ENCODE measurements around the gene COL5A1.
"Not testable (repeated sequence)": the region's sequence is repeated elsewhere in the genome, so short reads cannot be mapped to it uniquely, and the experiment has no call there.

Gene COL5A1

DNA sequence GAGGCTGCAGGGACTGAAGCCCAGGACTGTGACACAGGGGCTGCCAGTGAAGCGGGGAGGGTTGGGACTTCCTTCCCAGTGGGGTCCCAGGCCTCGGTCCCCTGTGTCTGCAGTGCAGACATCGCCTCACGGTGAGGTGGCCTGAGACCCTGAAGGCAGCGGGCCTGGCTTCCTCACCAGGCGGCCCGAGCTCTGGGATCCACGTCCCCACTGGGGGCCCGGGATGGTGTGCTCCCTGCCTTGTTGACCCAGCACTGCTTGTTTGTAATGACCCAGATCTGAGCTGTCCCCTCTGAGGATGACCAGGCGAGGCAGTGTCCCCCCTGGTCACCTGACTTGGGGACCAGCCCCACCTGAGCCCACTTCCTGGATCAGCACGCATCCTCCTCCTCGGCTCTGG lies 53.1 kb downstream of the COL5A1 start:
- DNase-seq = no peak

DNA sequence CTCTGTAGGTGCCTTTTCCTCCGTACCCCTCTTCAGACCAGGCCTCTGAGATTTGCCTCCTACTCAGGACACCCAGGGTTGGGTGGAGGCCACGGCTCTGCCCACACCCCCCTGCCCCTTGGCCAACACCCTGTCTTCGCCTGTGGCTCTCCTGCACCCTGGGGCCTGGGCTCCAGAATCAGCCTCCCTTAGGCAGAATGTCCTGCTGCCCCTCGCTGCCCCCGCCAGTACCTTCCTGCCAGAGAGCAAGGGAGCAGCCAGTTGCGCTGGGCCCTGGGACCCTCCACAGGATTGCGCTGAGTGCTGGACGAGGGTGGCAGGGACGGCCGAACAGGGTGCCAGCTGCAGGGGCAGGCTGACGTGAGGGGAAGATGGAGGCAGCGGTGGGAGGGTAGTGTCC lies 53.5 kb downstream of the COL5A1 start:
- DNase-seq = no peak

DNA sequence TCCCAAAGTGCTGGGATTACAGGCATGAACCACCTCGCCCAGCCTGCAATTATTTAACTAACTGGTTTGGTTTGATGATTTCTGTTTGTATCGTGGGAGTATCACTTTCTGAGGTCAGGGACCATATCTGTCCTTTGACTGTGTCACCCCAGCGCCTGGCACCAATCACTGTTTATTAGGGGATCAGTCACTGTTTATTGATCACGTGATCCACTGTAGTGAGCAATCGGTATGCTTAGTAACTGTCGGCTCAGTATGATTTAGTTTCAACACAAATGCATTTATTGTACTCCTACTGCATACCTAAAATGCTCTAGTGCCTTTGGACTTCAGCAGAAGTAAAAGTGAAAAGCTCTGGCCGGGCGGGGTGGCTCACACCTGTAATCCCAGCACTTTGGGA lies 54.8 kb downstream of the COL5A1 start:
- DNase-seq = no peak

DNA sequence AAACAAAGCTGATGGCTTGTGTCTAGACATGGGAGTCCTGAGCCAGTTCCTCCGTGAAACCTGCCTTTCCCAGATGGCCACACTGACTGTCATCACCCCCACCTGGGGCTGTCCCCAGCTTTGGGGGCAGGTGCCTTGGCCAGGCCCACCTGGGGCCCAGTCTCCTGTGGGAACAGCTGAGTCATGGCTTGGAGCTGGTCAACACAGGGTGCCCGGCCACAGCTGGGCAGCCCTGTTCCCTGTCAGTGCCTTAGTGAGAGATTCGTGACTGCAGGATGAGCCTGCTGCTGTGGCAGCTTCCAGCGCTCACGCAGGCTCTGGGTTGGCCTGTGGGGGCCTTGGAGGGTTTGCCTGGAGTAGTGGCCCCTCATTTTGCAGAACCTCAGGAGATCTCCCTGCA lies 56.5 kb downstream of the COL5A1 start:
- no peak for DNase-seq

DNA sequence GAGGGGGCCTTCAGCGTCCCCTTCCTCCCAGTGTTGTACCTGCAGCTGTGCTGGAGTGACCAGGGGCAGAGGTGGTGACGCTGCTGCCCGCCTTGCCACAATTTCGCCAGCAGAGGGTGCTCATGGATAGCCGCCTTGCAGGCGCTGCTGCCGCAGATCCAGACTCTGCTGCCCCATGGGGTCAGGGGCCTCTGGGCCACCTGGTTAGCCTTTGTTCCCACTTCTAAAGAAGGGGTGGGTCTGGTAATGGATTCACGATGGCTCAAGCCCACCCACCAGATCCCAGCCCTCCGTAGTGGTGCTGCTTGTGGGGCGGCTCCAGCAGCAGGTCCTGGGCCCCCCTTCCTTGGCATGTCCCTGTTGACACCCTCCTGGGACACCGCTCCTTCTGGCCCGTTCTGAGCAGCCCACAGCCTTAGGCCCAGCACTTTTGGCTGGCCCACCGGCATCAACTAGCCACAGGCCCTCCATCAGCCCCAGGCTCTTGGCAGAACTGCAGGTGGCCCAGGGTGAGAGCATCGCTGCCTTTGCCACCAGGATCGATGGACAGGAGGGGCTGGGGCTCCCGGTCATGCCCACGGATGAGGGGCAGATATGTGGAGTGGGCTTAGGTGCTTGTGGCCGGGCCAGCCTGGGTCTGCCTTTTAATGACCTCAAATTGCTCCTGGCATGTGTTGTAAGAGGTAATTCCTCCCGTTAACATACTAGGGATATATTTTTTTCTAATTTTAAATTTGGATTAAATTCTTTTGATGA lies 57.2 kb downstream of the COL5A1 start:
- DNase-seq = peak; percentile 36

DNA sequence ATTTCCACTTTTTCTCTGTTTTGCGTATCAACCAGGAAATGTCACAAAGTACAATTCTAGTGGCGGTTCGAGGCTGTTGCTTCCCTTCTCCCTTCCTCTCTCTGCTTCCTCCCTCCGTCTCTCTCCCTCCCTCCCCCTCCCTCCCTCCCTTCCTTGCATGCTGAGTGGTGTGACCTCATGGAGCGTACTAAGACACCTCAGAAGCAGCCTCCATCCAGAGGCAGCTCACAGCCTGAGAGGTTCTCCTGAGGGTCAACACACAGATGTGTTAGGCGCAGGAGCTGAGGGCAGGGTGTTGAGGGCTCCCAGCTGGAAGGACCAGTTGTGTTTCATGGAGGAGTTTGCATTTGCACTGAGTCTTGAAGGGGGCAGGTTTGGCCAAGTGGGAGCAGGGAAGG lies 57.7 kb downstream of the COL5A1 start:
- DNase-seq = no peak

DNA sequence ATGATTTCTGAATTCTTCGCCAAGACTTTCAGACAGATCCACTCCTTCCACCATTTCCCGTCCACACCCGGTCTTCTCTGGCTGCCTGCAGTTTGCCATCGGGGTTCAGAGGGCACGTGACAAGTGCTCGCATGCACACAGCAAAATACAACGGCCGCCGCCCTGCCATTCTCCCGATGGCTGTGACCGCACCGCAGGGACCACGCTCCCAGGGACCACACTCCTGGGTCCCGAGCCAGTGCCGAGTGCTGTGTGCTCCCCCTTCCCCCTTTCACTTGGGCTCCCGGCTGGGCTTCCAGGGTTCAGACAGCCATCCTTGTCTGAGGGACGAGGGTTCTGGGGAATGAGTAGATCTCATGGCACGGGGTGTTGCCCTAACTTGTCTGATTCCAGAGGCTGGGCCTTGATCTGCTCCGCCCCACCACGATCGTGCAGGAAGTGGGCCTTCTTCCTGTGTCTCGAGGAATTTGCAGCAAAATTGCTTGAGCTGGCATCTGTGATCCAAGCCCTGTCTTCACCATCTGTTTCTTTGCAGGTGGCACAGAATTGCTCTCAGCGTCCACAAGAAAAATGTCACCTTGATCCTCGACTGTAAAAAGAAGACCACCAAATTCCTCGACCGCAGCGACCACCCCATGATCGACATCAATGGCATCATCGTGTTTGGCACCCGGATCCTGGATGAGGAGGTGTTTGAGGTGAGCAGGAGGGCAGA lies 59.2 kb downstream of the COL5A1 start:
- DNase-seq = no peak

DNA sequence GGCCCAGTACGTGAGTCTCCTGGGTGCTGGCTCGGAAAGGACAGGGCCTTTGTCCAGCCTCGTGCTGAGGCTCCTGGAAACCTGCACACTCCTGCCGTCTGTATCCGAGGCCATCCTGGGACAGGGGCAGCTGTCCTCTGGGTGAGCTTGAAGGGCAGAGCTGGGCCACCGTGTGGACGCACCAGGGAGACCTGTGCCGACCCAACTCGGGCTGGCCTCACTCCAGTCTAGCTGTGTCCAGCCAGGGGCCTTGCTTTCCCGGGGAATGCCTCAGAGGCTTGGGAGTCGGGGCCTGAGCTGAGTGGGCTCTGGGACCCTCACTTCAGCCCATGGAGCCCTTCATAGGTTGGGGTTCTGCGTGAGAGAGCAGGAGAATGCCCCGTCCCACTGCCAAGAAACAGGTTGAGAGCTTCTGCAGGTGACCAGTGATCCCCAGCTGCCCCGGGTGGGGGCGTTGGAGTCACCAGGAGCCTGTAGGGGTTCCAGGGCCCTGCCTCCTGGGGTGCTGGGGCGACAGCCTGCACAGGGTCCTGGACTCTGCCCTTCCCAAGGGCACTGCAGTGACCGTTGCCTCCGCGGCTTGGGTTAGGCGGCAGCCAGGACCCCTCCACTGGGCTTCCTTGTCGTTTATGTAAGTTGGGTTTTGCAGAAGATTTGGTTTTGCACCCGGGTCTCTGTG lies 60.1 kb downstream of the COL5A1 start:
- DNase-seq = no peak

DNA sequence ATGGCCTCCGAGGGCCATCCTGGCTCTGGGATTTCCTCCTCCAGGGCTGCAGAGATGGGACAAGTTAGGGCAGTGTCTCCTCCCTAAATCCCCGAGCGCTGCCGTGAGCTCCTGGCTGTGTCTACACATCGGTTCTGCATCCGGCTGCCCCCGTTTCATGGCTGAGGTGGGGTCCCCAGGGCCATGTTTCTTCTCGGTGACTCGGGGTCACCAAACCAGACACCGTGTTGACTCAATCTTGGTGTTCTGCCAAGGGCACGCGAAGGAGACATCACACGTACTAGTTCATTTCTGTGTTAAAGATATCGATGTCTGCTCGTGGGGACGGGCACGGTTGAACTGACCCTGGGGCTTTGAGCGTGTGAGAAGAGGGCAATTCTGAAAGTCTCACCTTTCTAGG lies 60.7 kb downstream of the COL5A1 start:
- DNase-seq = no peak

DNA sequence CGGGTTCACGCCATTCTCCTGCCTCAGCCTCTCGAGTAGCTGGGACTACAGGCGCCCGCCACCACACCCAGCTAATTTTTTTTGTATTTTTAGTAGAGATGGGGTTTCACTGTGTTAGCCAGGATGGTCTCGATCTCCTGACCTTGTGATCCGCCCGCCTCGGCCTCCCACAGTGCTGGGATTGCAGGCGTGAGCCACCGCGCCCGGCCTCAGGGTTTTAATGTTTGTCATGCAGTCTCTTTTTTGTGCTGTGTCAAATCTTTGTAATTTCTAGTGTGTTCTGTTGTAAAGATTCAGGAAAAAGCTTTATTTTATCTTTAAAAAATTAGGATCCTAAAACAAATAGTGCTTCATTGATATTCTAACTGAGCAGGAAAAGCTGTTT lies 62.1 kb downstream of the COL5A1 start:
- DNase-seq = not testable (repeated sequence)

DNA sequence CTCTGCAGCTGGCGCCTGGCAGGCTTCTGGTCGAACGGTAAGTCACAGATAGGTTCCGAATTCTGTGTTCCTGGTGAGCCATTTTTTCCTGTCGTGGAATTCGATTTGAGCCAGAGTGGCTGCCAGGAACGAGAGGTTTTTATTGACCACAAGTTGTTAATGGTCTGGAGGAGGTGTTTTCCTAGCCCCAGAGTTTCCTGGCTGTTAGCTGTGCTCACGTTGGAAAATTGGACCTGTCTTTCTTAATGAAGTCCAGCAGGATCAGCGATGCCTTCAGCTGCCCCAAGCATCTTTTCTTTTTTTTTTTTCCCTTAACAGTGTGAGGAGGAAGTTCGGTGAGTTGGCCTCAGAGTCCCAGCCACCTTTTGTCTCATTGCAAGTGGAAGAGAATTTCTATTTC lies 62.9 kb downstream of the COL5A1 start:
- no peak for DNase-seq

DNA sequence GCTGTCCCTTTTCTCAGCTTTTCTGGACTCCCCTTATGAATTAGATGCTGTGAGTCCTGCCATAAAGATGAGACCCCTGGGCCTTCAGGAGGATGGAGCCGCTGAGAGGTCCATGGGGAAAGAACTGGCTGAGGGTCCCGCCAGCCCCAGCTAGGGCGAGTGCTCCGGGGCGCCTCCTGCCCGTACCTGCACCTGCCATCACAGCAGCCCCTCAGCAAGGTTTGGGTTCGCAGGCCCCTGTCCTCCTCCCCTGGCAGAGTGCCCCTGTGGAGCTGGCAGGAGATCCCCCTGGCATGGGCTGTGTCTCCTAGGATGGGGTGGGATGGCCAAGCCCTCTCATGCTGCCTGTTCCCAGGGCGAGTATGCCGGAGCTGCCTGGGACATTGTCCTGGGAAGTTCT lies 64.2 kb downstream of the COL5A1 start:
- no peak for DNase-seq

DNA sequence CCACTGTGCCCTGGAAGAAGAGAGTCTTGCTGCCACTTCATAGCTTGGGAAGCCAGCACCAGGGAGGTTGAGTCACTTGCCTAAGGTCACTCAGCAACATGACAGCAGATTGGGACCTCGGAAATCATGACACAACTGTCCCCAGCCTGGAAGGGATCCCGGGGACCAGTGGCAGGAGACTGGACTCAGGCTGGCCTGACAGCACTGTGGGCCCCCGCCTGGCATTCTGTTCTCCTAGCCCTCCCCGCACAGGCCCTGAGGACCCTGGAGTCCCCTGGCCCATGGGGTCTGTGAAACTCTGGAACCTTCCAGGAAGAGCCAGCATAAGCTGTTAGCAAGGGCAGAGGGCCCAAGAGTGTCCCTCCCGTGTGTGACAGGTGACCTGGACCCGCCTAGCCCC lies 64.9 kb downstream of the COL5A1 start:
- DNase-seq = no peak

DNA sequence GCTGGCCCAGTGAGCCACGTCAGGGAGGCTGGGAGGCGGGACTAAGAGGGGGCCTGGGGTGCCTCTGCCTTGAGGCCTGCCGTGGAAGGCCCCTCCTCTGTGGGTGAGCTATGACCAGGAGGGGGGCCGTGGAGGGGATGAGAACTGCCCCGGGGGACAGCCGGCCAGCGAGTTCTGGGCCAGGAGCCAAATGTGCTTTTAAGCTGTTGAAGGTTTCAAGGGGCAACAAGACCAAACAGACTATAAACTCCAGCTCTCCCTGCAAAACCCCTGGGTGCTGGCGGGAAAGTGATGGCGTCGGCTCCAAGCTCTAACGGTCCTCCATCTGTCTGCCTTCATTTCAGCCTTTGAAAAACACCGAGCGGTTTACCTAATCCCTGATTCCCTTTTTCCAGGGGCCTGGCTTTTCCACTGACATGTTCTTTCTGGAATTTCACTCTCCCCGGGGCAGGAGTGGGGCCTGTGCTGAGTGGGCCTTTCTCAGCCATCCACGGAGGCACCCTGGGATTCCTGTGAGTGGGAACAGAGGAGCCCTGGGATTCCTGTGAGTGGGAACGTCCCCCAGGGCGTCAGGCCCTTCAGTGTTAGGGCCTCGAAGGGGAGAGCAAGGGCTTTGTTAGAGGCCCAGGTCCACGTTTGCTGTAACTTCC lies 65.6 kb downstream of the COL5A1 start:
- DNase-seq = no peak

DNA sequence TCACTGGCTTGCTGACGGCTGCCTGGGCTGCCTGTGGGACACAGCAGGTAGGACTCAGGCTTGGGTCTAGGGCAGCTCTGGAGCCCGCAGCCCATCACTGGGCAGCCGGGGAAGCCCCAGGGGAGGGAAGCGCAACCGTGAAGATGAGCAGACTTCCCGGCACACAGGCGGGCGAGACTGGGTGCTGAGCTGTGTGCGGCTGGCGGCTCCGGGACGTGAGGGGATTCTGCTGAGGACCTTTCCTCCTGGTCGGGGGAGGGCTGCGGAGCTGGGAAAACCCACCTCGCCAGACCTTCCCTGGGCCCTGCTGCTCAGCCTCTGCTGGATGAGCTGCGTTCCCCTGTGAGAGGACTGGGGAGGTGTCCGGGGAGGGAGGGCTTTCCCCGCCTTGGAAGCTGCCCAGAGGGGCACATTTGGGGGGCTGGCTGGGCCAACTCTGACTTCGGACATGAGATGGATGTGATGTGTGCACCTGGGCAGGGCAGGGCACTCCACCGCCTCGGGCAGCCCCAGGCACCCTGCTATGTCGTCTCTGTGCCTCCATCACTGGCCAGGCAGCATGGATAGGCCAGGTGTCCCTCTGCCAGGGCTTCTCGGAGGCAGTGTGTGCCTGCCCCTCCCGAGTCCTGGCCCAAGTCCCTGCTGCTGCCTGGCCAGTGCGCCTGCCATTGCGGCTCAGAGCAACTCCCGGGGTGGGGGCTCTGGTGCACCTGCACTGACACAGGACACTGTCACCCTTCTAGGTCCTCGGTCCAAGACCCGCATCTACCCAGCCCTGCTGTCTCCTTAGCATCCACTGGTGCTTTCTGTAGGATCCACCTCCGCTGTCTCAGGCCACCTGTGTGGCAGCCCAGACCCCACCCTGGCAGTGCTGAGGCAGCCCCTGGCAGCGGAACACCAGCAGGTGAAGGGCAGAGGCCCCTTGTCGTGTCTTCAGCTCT lies 66.4 kb downstream of the COL5A1 start:
- no peak for DNase-seq

DNA sequence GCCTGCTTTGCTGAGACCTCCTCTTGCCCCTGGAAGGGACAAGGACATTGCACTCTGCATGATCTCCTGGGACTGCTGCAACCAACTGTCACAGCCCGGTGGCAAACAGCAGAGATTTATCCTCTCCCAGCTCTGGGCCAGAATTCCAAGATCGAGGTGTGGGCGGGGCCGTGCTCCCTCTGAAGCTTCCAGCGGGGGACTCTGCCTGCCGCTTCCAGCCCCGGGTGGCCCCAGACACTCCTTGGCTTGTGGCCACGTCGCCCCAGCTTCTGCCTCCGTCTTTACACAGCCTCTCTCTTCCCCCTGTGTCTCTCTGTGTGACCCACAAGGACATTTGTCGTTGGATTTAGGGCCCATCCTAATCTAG lies 67.1 kb downstream of the COL5A1 start:
- DNase-seq = no peak

DNA sequence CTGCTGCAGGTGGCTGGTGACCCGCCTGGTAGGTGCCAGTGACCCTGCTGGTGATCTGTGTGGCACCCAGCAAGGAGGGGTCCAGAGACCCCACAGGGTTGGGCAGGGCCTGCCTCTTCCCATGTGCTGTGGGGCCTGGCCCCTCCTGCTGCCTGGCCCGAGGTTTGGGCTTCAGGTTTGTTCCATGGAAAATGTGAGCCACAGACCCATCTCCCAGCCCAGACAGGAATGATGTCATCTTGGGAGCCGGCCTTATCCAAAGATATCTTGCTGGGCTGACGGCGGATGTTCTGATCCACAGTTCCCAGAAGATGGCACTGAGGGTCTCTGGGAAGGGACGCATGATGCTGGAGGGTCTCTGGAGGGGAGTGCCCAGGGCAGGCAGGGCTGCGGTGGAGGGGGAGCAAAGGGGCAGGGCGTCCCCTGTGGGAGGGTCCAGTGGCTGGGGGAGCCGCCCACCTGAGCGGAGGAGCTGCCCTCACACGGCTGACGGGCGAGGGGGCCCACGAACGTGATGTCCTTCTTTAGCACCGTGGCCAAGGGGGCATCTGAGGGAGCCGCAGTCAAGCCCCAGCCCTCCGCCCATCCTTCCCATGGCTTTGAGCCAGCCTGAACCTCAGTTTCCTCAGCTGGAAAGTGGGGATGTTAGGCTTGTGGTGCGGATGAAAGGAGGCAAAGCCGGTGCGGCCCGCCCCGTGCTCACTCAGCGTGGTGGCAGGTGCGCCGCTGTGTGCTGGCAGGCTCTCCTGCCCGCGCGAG lies 68.1 kb downstream of the COL5A1 start:
- no peak for DNase-seq

DNA sequence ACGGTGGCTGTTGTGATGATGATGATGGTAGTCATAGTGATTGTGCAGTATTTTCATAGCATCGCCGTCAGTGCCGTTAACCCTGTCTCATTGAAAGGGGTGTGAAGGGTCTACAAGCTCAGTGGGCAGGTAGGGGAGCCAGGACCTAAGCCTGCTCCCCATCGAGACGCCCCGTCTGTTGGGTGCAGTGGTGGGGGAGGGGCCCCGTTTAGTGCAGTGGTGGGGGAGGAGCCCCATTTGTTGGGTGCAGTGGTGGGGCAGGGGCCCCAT lies 68.6 kb downstream of the COL5A1 start:
- no peak for DNase-seq

DNA sequence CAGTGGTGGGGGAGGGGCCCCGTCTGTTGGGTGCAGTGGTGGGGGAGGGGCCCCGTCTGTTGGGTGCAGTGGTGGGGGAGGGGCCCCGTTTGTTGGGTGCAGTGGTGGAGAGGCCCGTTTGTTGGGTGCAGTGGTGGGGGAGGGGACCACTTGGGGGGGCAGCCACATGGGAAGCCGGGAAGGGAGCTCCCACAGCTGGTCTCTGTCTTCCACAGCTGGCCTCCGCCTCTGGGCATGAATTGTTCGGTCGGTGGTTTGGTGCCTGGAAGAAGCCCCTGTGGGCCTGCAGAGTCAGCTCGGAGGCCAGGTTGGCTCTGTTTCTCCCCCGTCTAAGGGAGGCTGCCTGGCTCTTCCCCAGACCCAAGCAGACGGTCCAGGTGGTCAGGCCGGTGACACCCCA lies 69.3 kb downstream of the COL5A1 start:
- DNase-seq = no peak

DNA sequence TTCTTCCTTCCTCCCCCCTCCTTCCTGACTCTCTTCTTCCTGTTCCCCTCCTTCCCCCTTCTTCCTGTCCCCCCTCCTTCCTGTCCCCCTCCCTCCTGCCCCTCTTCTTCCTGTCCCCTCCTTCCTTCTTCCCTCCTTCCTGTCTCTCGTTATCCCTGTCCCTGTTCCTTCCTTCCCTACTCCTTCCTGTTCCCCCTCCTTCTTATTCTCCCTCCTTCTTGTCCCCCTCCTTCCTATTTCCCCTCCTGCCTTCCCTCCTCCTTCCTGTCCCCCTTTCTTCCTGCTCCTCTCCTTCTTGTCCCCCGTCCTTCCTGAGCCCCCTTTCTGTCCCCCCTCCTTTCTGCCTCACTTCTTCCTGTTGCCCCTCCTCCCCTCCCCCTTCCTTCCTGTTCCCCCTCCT lies 70.6 kb downstream of the COL5A1 start:
- DNase-seq = no peak

DNA sequence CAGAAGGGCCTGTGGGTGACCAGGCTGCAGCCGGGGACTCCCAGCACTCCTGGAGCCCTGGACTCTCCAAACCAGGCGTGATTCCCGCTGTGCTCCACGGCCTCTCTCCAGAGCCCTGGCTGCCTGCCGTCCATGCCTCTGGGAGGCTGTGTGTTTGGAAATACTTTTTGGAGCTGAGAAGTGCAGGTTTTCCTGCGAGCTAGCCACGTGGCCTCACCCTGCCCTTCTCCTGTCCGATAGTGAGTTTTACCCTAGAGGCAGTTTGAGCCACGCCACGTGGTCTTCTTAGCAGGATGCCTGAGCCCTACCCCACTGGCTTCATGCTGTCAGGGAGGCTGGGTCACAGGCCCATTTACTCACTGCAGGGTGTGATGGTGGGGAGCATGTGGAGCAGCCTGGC lies 71.3 kb downstream of the COL5A1 start:
- DNase-seq = no peak

DNA sequence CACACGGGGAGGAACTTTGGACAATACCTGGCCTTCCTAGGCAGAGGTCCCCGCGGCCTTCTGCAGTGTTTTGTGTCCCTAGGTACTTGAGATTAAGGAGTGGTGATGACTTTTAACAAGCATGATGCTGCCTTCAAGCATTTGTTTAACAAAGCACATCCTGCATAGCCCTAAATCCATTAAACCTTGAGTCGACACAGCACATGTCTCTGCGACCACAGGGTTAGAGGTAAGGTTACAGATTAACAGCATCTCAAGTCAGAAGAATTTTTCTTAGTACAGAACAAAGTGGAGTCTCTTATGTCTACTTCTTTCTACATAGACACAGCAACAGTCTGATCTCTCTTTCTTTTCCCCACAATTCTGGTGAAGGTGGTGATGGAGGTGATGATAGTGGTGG lies 73.9 kb downstream of the COL5A1 start:
- DNase-seq = not testable (repeated sequence)
